Lower lobe of right lung (tissue), 2 donors: ENCODE data around the gene DNAJC12. TPM values are rescaled to one million over a fixed set of nuclear protein-coding genes. Genes with fewer than 3 reads are reported as not detected.

Source experiments
- ATAC-seq, 2 donors: fragments of 200-7000 bp; cut with Tn5 transposase; one replicate each; pipeline ENCODE4 v1.9.1; 2020 to 2022; ENCODE audit warnings: mild to moderate bottlenecking in 2 of 2, moderate library complexity in 2 of 2
- DNase-seq: peaks from one replicate; pipeline ENCODE4 v3.0.0-alpha.2; 2020
- H3K27ac ChIP-seq: fragments of 200-600 bp; one replicate; pipeline ENCODE4 v1.8.0; 2022
- H3K27me3 ChIP-seq: fragments of 200-600 bp; one replicate; pipeline ENCODE4 v1.8.0; 2022; ENCODE audit warnings: low read depth
- H3K36me3 ChIP-seq: fragments of 200-600 bp; one replicate; pipeline ENCODE4 v1.8.0; 2022; ENCODE audit warnings: mild to moderate bottlenecking
- H3K4me1 ChIP-seq: fragments of 200-600 bp; one replicate; pipeline ENCODE4 v1.8.0; 2022
- H3K4me3 ChIP-seq: fragments of 200-600 bp; one replicate; pipeline ENCODE4 v1.8.0; 2022; ENCODE audit warnings: mild to moderate bottlenecking
- H3K9me3 ChIP-seq: fragments of 200-600 bp; one replicate; pipeline ENCODE4 v1.8.0; 2022
- intact Hi-C: fragments of 100-400 bp; cut with DNase I; formaldehyde crosslinking; loops from one replicate; pipeline ENCODE4 v1.11.0; 2022
- total RNA-seq: library from RNA; stranded (reverse); fragmentation: NEBNext Ultra II Directional; extraction: Animal tissue kit (Norgen Biotek cat#: 25700); gene quantifications from one replicate; pipeline ENCODE4 v1.2.1, GENCODE V29; 2021
- TF ChIP-seq, protein P1 (sequence below): fragments of 200-600 bp; IDR thresholded peaks from one replicate; pipeline ENCODE4 v1.8.0; 2022; ENCODE audit warnings: antibody characterized with exemption, mild to moderate bottlenecking
- donor health status: DM: no; HTN: yes; CAD: no; lungs with severe emphysema.

DNAJC12 gene
- total RNA-seq, 1 donor from 2014 or later, result 1.5 TPM

GRCh38 chr10:67861750-67862432 is 23.9 kb upstream of the DNAJC12 start:
- Histone ChIP-seq H3K4me3 (no peak overlapping the region), H3K4me1 (no peaks in the 10 kb centered on the region), H3K36me3 (no peaks in the 10 kb centered on the region), H3K9me3 (no peaks in the 10 kb centered on the region), H3K27me3 (no peaks in the 10 kb centered on the region), H3K27ac (no peak overlapping the region)
- ATAC-seq (no peak), DNase-seq (no peak)
- TF ChIP-seq, protein P1, sequence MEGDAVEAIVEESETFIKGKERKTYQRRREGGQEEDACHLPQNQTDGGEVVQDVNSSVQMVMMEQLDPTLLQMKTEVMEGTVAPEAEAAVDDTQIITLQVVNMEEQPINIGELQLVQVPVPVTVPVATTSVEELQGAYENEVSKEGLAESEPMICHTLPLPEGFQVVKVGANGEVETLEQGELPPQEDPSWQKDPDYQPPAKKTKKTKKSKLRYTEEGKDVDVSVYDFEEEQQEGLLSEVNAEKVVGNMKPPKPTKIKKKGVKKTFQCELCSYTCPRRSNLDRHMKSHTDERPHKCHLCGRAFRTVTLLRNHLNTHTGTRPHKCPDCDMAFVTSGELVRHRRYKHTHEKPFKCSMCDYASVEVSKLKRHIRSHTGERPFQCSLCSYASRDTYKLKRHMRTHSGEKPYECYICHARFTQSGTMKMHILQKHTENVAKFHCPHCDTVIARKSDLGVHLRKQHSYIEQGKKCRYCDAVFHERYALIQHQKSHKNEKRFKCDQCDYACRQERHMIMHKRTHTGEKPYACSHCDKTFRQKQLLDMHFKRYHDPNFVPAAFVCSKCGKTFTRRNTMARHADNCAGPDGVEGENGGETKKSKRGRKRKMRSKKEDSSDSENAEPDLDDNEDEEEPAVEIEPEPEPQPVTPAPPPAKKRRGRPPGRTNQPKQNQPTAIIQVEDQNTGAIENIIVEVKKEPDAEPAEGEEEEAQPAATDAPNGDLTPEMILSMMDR, result no peak
- intact Hi-C loops, result no loop called here

DNA sequence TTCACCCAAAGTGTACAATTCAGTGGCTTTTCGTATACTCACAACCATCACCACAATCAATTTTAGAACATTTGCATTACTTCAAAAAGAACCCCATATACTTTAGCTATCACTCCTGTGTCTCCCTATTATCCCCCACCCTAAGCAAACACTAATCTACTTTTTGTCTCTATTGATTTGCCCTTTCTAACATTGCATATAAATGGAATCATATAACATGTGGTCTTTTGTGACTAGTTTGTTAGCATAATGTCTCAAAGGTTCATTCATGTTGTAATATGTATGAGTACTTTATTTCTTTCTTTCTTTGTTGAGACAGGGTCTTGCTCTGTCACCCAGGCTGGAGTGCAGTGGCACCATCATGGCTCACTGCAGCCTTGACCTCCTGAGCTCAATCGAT is 21.0 kb upstream of the DNAJC12 start:
- TF ChIP-seq, protein P1, result no peak
- DNase-seq, result no peak
- Histone ChIP-seq H3K4me1 (no peaks in the 10 kb centered on the region), H3K27ac (no peak overlapping the region), H3K36me3 (no peaks in the 10 kb centered on the region), H3K9me3 (no peaks in the 10 kb centered on the region), H3K27me3 (no peaks in the 10 kb centered on the region), H3K4me3 (no peak overlapping the region)
- ATAC-seq, result no peak
- intact Hi-C loops, result loop anchor here (10.0 kb wide), 1 partner anchor 296 kb away; no protein-coding TSS in a partner anchor

- H3K36me3 ChIP-seq, result no peaks in the 10 kb centered on the region
- ATAC-seq, result no peak
- no peak overlapping the region for H3K4me3 ChIP-seq
- no peaks in the 10 kb centered on the region for H3K9me3 ChIP-seq
- TF ChIP-seq, protein P1, result no peak
- H3K4me1 ChIP-seq, result peaks cover 8% of the 10 kb centered on the region
- no peak overlapping the region for H3K27ac ChIP-seq
- no peak for DNase-seq
- intact Hi-C loops, result loop anchor here (10.0 kb wide), 1 partner anchor 301 kb away; no protein-coding TSS in a partner anchor
- no peaks in the 10 kb centered on the region for H3K27me3 ChIP-seq
These were observed 15.5 kb upstream of the DNAJC12 start for GRCh38 chr10:67853512-67853911.

GRCh38 chr10:67852761-67853160 is 14.8 kb upstream of the DNAJC12 start:
- TF ChIP-seq, protein P1, result no peak
- DNase-seq (no peak), ATAC-seq (no peak)
- no peak overlapping the region for H3K27ac ChIP-seq
- H3K27me3 ChIP-seq, result no peaks in the 10 kb centered on the region
- no peak overlapping the region for H3K4me3 ChIP-seq
- H3K36me3 ChIP-seq, result no peaks in the 10 kb centered on the region
- H3K9me3 ChIP-seq, result no peaks in the 10 kb centered on the region
- intact Hi-C loops, result loop anchor here (10.0 kb wide), 1 partner anchor 302 kb away; no protein-coding TSS in a partner anchor
- peaks cover 8% of the 10 kb centered on the region for H3K4me1 ChIP-seq

DNA sequence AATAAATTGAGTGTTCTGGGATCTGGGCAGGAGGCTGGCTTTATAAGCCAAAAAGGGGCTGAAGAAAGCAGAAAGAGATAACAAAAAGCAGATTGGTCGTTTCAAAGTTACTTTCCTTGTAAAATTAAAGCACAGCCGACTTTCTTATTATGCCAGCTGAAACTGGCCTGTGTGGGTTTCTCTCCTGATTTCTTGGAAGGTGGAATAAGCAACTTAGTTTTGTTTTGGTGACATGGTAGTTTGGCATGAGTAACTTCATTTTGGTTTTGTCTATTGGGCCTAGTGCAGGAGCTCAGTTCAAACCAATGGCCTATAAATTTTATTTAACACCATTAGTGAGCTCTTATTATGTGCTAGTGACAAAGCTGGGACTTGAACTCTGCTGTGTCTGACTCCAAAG is 13.2 kb upstream of the DNAJC12 start:
- TF ChIP-seq, protein P1, result no peak
- no peak overlapping the region for H3K4me3 ChIP-seq
- H3K4me1 ChIP-seq, result peaks cover 8% of the 10 kb centered on the region
- H3K36me3 ChIP-seq, result no peaks in the 10 kb centered on the region
- intact Hi-C loops, result loop anchor here (10.0 kb wide), 1 partner anchor 304 kb away; no protein-coding TSS in a partner anchor
- no peak overlapping the region for H3K27ac ChIP-seq
- H3K27me3 ChIP-seq, result no peaks in the 10 kb centered on the region
- no peaks in the 10 kb centered on the region for H3K9me3 ChIP-seq
- ATAC-seq (no peak), DNase-seq (no peak)
